RWPE2 (cell line): ENCODE measurements around the gene MDC1.
A peak's percentile ranks its signal among the peaks of the same experiment; 100 is the strongest.

Source experiments
- ATAC-seq: fragments of 200-7000 bp; cut with Tn5 transposase; 3 replicates; pipeline ENCODE4 v1.9.1; 2021; ENCODE audit warnings: low read depth
- DNase-seq: peaks from one replicate; pipeline ENCODE4 v3.0.0-alpha.2; 2020; ENCODE audit warnings: low spot score
- H3K27ac ChIP-seq: fragments of 450-650 bp; 2 replicates; pipeline ENCODE4 v1.5.1; 2017; ENCODE audit warnings: mild to moderate bottlenecking; ENCODE audit not compliant: poor library complexity, severe bottlenecking
- H3K27me3 ChIP-seq: fragments of 250-450 bp; sonication (Bioruptor Pico); 2 replicates; pipeline ENCODE4 v1.5.1; 2021; ENCODE audit warnings: mild to moderate bottlenecking, moderate library complexity; ENCODE audit not compliant: insufficient read depth, poor library complexity, severe bottlenecking
- H3K36me3 ChIP-seq: fragments of 250-450 bp; sonication (Bioruptor Pico); 2 replicates; pipeline ENCODE4 v1.5.1; 2020; ENCODE audit warnings: low read depth, mild to moderate bottlenecking, moderate library complexity
- H3K4me1 ChIP-seq: fragments of 250-450 bp; sonication (Bioruptor Pico); 2 replicates; pipeline ENCODE4 v1.5.1; 2021; ENCODE audit warnings: mild to moderate bottlenecking, moderate library complexity; ENCODE audit not compliant: insufficient read depth, poor library complexity, severe bottlenecking
- H3K4me3 ChIP-seq: fragments of 250-450 bp; sonication (Bioruptor Pico); 2 replicates; pipeline ENCODE4 v1.5.1; 2021; ENCODE audit warnings: mild to moderate bottlenecking, moderate library complexity; ENCODE audit not compliant: severe bottlenecking
- H3K9me3 ChIP-seq: fragments of 250-450 bp; sonication (Bioruptor Pico); 2 replicates; pipeline ENCODE4 v1.5.1; 2021; ENCODE audit warnings: mild to moderate bottlenecking, moderate library complexity; ENCODE audit not compliant: severe bottlenecking
- CTCF ChIP-seq: fragments of 450-650 bp; IDR thresholded peaks from one replicate; pipeline ENCODE4 v1.5.1; 2017; ENCODE audit warnings: mild to moderate bottlenecking, moderate library complexity; ENCODE audit not compliant: poor library complexity, severe bottlenecking

The MDC1 gene

GRCh38 chr6:30686009-30686907 is 30.8 kb downstream of the MDC1 start, which contains the start of gene PPP1R18:
Gene PPP1R18 (minus strand): TSS chr6:30686645. CDS start chr6:30686018, 627 bp downstream.
- H3K27ac ChIP-seq = peak within 1 kb of the TSS; percentile 95
- peaks cover 11% of the 10 kb centered on the region for H3K4me1 ChIP-seq
- peak within 1 kb of the TSS; percentile 86 for H3K4me3 ChIP-seq
- H3K9me3 ChIP-seq = no peaks in the 10 kb centered on the region
- peaks cover 36% of the 10 kb centered on the region for H3K36me3 ChIP-seq
- DNase-seq (peak; percentile 82), ATAC-seq (peak; percentile 13)
- no peaks in the 10 kb centered on the region for H3K27me3 ChIP-seq
- no peak for TF ChIP-seq CTCF

- TF ChIP-seq CTCF = peak; percentile 28
- no peak for ATAC-seq
- no peaks in the 10 kb centered on the region for H3K9me3 ChIP-seq
- no peaks in the 10 kb centered on the region for H3K27me3 ChIP-seq
- peak overlapping the region; percentile 95 for H3K27ac ChIP-seq
- peaks cover 11% of the 10 kb centered on the region for H3K4me1 ChIP-seq
- DNase-seq = no peak
- H3K4me3 ChIP-seq = peak overlapping the region; percentile 86
- peaks cover 44% of the 10 kb centered on the region for H3K36me3 ChIP-seq
These were observed 31.7 kb downstream of the MDC1 start for GRCh38 chr6:30685157-30686008.

GRCh38 chr6:30684386-30685156 is 32.5 kb downstream of the MDC1 start:
- no peaks in the 10 kb centered on the region for H3K9me3 ChIP-seq
- no peak for DNase-seq
- ATAC-seq = no peak
- H3K27ac ChIP-seq = peak overlapping the region; percentile 95
- H3K27me3 ChIP-seq = no peaks in the 10 kb centered on the region
- peak overlapping the region; percentile 86 for H3K4me3 ChIP-seq
- H3K36me3 ChIP-seq = peaks cover 52% of the 10 kb centered on the region
- TF ChIP-seq CTCF = no peak
- peaks cover 17% of the 10 kb centered on the region for H3K4me1 ChIP-seq

- no peak for TF ChIP-seq CTCF
- Histone ChIP-seq H3K9me3 (no peaks in the 10 kb centered on the region), H3K27ac (peak overlapping the region; percentile 95), H3K4me1 (peaks cover 18% of the 10 kb centered on the region), H3K36me3 (peaks cover 57% of the 10 kb centered on the region), H3K4me3 (peak overlapping the region; percentile 86), H3K27me3 (no peaks in the 10 kb centered on the region)
- no peak for ATAC-seq
- no peak for DNase-seq
These were observed 33.1 kb downstream of the MDC1 start for GRCh38 chr6:30683980-30684338.
